ENCODE data around the gene SMAD2.

DNA sequence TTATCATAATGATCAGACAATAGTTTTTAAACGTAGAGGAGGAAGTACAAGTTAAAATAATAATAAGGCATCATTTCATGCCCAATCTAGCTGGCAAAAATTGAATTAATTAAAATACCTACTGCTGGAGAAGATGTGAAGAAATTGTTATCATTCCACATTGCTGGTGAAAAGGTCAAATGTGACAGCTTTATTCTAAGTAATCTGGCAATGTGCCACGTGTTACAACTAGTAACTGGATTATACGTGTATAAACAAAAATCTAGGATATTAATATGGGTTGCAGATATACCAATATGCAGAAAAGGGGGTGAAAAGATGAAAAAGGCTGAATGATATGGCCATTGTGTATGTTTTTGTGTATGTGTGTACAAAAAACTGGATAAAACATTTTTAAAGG is 32.4 kb downstream of the SMAD2 start:
- TF ChIP-seq, protein P1, sequence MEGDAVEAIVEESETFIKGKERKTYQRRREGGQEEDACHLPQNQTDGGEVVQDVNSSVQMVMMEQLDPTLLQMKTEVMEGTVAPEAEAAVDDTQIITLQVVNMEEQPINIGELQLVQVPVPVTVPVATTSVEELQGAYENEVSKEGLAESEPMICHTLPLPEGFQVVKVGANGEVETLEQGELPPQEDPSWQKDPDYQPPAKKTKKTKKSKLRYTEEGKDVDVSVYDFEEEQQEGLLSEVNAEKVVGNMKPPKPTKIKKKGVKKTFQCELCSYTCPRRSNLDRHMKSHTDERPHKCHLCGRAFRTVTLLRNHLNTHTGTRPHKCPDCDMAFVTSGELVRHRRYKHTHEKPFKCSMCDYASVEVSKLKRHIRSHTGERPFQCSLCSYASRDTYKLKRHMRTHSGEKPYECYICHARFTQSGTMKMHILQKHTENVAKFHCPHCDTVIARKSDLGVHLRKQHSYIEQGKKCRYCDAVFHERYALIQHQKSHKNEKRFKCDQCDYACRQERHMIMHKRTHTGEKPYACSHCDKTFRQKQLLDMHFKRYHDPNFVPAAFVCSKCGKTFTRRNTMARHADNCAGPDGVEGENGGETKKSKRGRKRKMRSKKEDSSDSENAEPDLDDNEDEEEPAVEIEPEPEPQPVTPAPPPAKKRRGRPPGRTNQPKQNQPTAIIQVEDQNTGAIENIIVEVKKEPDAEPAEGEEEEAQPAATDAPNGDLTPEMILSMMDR (IDR thresholded peaks at IDR 0.05) = no peak
- TF ChIP-seq POLR2A (IDR thresholded peaks at IDR 0.05) = no peak

Measured in testis (tissue), 2 donors.